Breast epithelium (tissue), 4 donors: ENCODE measurements around the gene OPN1MW3. TPM values are rescaled to one million over a fixed set of nuclear protein-coding genes. Genes with fewer than 3 reads are reported as not detected.
"Not testable (repeated sequence)": the region's sequence is repeated elsewhere in the genome, so short reads cannot be mapped to it uniquely, and the experiment has no call there.

ENCODE experiments used
- DNase-seq, 2 donors: peaks; one replicate each; pipeline ENCODE4 v3.0.0-alpha.2; 2019; ENCODE audit warnings: low spot score in 2 of 2
- H3K27ac ChIP-seq, 2 donors: fragments of 200-600 bp; sonication (generic) in 1 of 2; one replicate each; pipeline ENCODE4 v1.5.1; 2016 to 2019; ENCODE audit warnings: mild to moderate bottlenecking in 1 of 2
- H3K27me3 ChIP-seq, 2 donors: fragments of 200-600 bp; sonication (generic) in 1 of 2; one replicate each; pipeline versions ENCODE4 v1.5.1 to v1.6.0; 2017 to 2019; ENCODE audit warnings: control low read depth in 1 of 2, mild to moderate bottlenecking in 1 of 2
- H3K36me3 ChIP-seq: fragments of 200-600 bp; one replicate; pipeline ENCODE4 v1.5.1; 2019
- H3K4me1 ChIP-seq, 2 donors: fragments of 200-600 bp; sonication (generic); one replicate each; pipeline ENCODE4 v1.5.1; 2016 to 2019; ENCODE audit warnings: control low read depth in 1 of 2
- H3K4me3 ChIP-seq, 3 donors: fragments of 200-600 bp; sonication (generic); 1 replicate in 2 of 3; 2 replicates in 1 of 3; pipeline ENCODE4 v1.5.1; 2016 to 2019; ENCODE audit warnings: mild to moderate bottlenecking in 3 of 3, moderate library complexity in 2 of 3
- H3K9me3 ChIP-seq, 2 donors: fragments of 200-600 bp; sonication (generic) in 1 of 2; one replicate each; pipeline ENCODE4 v1.5.1; 2016 to 2019; ENCODE audit warnings: control low read depth in 1 of 2
- CTCF ChIP-seq, 3 donors: fragments of 450-650 bp; IDR thresholded peaks; one replicate each; pipeline ENCODE4 v1.5.1; 2016 to 2017; ENCODE audit warnings: antibody characterized with exemption in 3 of 3, mild to moderate bottlenecking in 3 of 3, moderate library complexity in 3 of 3
- POLR2A ChIP-seq: fragments of 450-650 bp; IDR thresholded peaks from one replicate; pipeline ENCODE4 v1.6.1; 2016; ENCODE audit warnings: antibody characterized with exemption, mild to moderate bottlenecking, moderate library complexity
- POLR2AphosphoS5 ChIP-seq, 3 donors: sonication (generic); formaldehyde crosslinking; IDR thresholded peaks; one replicate each; pipeline ENCODE4 v1.6.1; 2017; ENCODE audit warnings: antibody characterized with exemption in 3 of 3
- intact Hi-C: fragments of 100-400 bp; cut with DNase I; formaldehyde crosslinking; loops from one replicate; pipeline ENCODE4 v1.15.1; 2023; ENCODE audit warnings: low total_unique reads
- total RNA-seq, 3 donors: library from RNA; depleted of rRNA; stranded (reverse); fragments of >200 nt; gene quantifications; one replicate each; pipeline ENCODE4 v1.1.0, GENCODE V29; 2016

OPN1MW3 gene
- total RNA-seq, 3 donors from 2014 or later: not detected

GRCh38 chrX:154296731-154297130 lies 39.3 kb downstream of the OPN1MW3 start:
- H3K27me3 ChIP-seq: peaks cover 0 to 10% of the 10 kb centered on the region in 2 donors
- no peak overlapping the region for H3K27ac ChIP-seq
- no peaks in the 10 kb centered on the region for H3K9me3 ChIP-seq
- H3K4me3 ChIP-seq: no peak overlapping the region
- DNase-seq: no peak
- no peaks in the 10 kb centered on the region for H3K36me3 ChIP-seq
- intact Hi-C loops: no loop called here
- no peak for TF ChIP-seq POLR2A
- TF ChIP-seq POLR2AphosphoS5 (IDR thresholded peaks at IDR 0.05): no peak
- no peak for TF ChIP-seq CTCF (IDR thresholded peaks at IDR 0.05)
- H3K4me1 ChIP-seq: no peaks in the 10 kb centered on the region

- H3K36me3 ChIP-seq: no peaks in the 10 kb centered on the region
- no peaks in the 10 kb centered on the region for H3K9me3 ChIP-seq
- no peak overlapping the region for H3K27ac ChIP-seq
- no peak overlapping the region for H3K4me3 ChIP-seq
- H3K27me3 ChIP-seq: peaks cover 0 to 10% of the 10 kb centered on the region in 2 donors
- TF ChIP-seq POLR2AphosphoS5 (IDR thresholded peaks at IDR 0.05) (no peak), POLR2A (no peak), CTCF (IDR thresholded peaks at IDR 0.05) (no peak)
- no peaks in the 10 kb centered on the region for H3K4me1 ChIP-seq
- no peak for DNase-seq
- intact Hi-C loops: no loop called here
Observed at GRCh38 chrX:154298312-154298711, 40.9 kb downstream of the OPN1MW3 start.

GRCh38 chrX:154300816-154301215 lies 43.4 kb downstream of the OPN1MW3 start:
- Histone ChIP-seq H3K36me3 (no peaks in the 10 kb centered on the region), H3K27ac (no peak overlapping the region), H3K4me3 (no peak overlapping the region), H3K9me3 (no peaks in the 10 kb centered on the region), H3K4me1 (no peaks in the 10 kb centered on the region), H3K27me3 (peaks cover 0 to 32% of the 10 kb centered on the region in 2 donors)
- DNase-seq: no peak
- TF ChIP-seq POLR2AphosphoS5 (IDR thresholded peaks at IDR 0.05) (no peak), POLR2A (no peak), CTCF (IDR thresholded peaks at IDR 0.05) (no peak)
- intact Hi-C loops: no loop called here

GRCh38 chrX:154302998-154303397 lies 45.6 kb downstream of the OPN1MW3 start:
- H3K27me3 ChIP-seq: peaks cover 0 to 50% of the 10 kb centered on the region in 2 donors
- DNase-seq, H3K9me3 ChIP-seq, intact Hi-C loops, H3K4me3 ChIP-seq, H3K36me3 ChIP-seq, H3K4me1 ChIP-seq, H3K27ac ChIP-seq: not testable (repeated sequence)

GRCh38 chrX:154303476-154303875 lies 46.1 kb downstream of the OPN1MW3 start:
- peaks cover 0 to 53% of the 10 kb centered on the region in 2 donors for H3K27me3 ChIP-seq
- intact Hi-C loops: no loop called here
- TF ChIP-seq POLR2AphosphoS5 (IDR thresholded peaks at IDR 0.05) (no peak), CTCF (IDR thresholded peaks at IDR 0.05) (no peak), POLR2A (no peak)

GRCh38 chrX:154304846-154305245 lies 47.5 kb downstream of the OPN1MW3 start:
- Histone ChIP-seq H3K36me3 (no peaks in the 10 kb centered on the region), H3K27ac (no peak overlapping the region), H3K4me1 (no peaks in the 10 kb centered on the region), H3K27me3 (peaks cover 0 to 64% of the 10 kb centered on the region in 2 donors), H3K9me3 (no peaks in the 10 kb centered on the region), H3K4me3 (no peak overlapping the region)
- no peak for DNase-seq
- TF ChIP-seq POLR2A (no peak), CTCF (IDR thresholded peaks at IDR 0.05) (no peak), POLR2AphosphoS5 (IDR thresholded peaks at IDR 0.05) (no peak)
- intact Hi-C loops: no loop called here

More at GRCh38 chrX:154303476-154303875, 46.1 kb downstream of the OPN1MW3 start:
- Histone ChIP-seq H3K4me1 (no peaks in the 10 kb centered on the region), H3K27ac (no peak overlapping the region), H3K9me3 (no peaks in the 10 kb centered on the region), H3K4me3 (no peak overlapping the region), H3K36me3 (no peaks in the 10 kb centered on the region)
- no peak for DNase-seq
